Heart right ventricle (tissue), 16 donors: ENCODE results near the gene ZFHX3. TPM values are rescaled to one million over a fixed set of nuclear protein-coding genes. Genes with fewer than 3 reads are reported as not detected.
"Not testable (repeated sequence)": the region's sequence is repeated elsewhere in the genome, so short reads cannot be mapped to it uniquely, and the experiment has no call there.

Experiments
- ATAC-seq, 8 donors: fragments of 200-7000 bp; cut with Tn5 transposase; one replicate each; pipeline ENCODE4 v1.9.1; 2020; ENCODE audit warnings: mild to moderate bottlenecking in 8 of 8, moderate library complexity in 8 of 8, moderate number of reproducible peaks in 1 of 8
- DNase-seq, 2 donors: peaks; one replicate each; pipeline ENCODE4 v3.0.0-alpha.2; 2020
- H3K27ac ChIP-seq, 10 donors: fragments of 200-600 bp; sonication (generic) in 2 of 10; one replicate each; pipeline versions ENCODE4 v1.5.0 to v1.8.0; 2020 to 2022; ENCODE audit warnings: mild to moderate bottlenecking in 3 of 10
- H3K27me3 ChIP-seq, 7 donors: fragments of 200-600 bp; one replicate each; pipeline ENCODE4 v1.8.0; 2021 to 2022; ENCODE audit warnings: mild to moderate bottlenecking in 2 of 7
- H3K36me3 ChIP-seq, 9 donors: fragments of 200-600 bp; sonication (generic) in 1 of 9; one replicate each; pipeline versions ENCODE4 v1.5.0 to v1.8.0; 2020 to 2022; ENCODE audit warnings: mild to moderate bottlenecking in 2 of 9
- H3K4me1 ChIP-seq, 9 donors: fragments of 200-600 bp; sonication (generic) in 1 of 9; one replicate each; pipeline versions ENCODE4 v1.5.0 to v1.8.0; 2020 to 2022; ENCODE audit warnings: mild to moderate bottlenecking in 4 of 9
- H3K4me3 ChIP-seq, 10 donors: fragments of 200-600 bp; sonication (generic) in 2 of 10; one replicate each; pipeline versions ENCODE4 v1.5.0 to v1.8.0; 2020 to 2022; ENCODE audit warnings: mild to moderate bottlenecking in 7 of 10, moderate library complexity in 2 of 10
- H3K9me3 ChIP-seq, 11 donors: fragments of 200-600 bp in 10 of 11; sonication (generic) in 2 of 11; one replicate each; pipeline versions ENCODE4 v1.5.0 to v1.8.0; 2013 to 2022; ENCODE audit warnings: mild to moderate bottlenecking in 2 of 11, control low read depth in 1 of 11, moderate library complexity in 1 of 11
- CTCF ChIP-seq, 9 donors: fragments of 200-600 bp; sonication (generic) in 2 of 9; IDR thresholded peaks; one replicate each; pipeline versions ENCODE4 v1.5.0 to v1.8.0; 2021 to 2022; ENCODE audit warnings: antibody characterized with exemption in 9 of 9, mild to moderate bottlenecking in 5 of 9, moderate library complexity in 1 of 9
- WGBS, 2 donors: extraction: QIAGEN DNeasy Blood & Tissue Kit; methylation state at CpG; one replicate each; pipeline ENCODE4 v1.1.7; 2013; ENCODE audit warnings: inconsistent platforms in 1 of 2; 5-methylcytosine and 5-hydroxymethylcytosine counted together
- intact Hi-C, 10 donors: fragments of 100-400 bp; cut with DNase I; formaldehyde crosslinking; loops; one replicate each; pipeline versions ENCODE4 v1.11.1 to v1.14.2; 2022
- polyA plus RNA-seq, 2 donors: library from polyadenylated mRNA; stranded (reverse); fragments of 200-250 nt; gene quantifications; one replicate each; pipeline ENCODE4 v1.2.3, GENCODE V29; 2013
- total RNA-seq, 10 donors: library from RNA; stranded (reverse); fragmentation: NEBNext Ultra II Directional in 3 of 10; extraction: Animal tissue kit (Norgen Biotek cat#: 25700) in 3 of 10; gene quantifications; one replicate each; pipeline versions ENCODE4 v1.2.1 to v1.2.4, GENCODE V29; 2021 to 2023
- donor health status: Arrhythmogenic right ventricular cardiomyopathy.
- donor health status: ischemic (EF 13 %, LVEDD 7.1; RV severe dilation, severe dysfunction).
- donor health status: healthy with polysubstance abuse.
- donor health status: DM: no; HTN: yes; CAD: no.
- donor health status: DM: no; HTN: no; CAD: no.
- donor health status: ischemic (EF 25% LVEDD 6.9; RV normal size, moderate dysfunction).
- donor health status: ischemic (EF 25% LVEDD 5.7; RV mildly dilated, moderate dysfunction).
- donor health status: healthy.
- donor health status: DM: yes; HTN: yes; CAD: no.
- donor health status: Ischemic cardiomyopathy.
- donor health status: ischemic (EF 35%, LVEDD 5.7; RV mildly dilated, moderate dysfunction).
- donor health status: nonischemic (EF 11% LVEDD 7.7; RV severe dilation, severe dysfunction).
- donor health status: DM: yes; HTN: yes; CAD: no.
- donor health status: PGD.
- donor health status: ischemic (EF 29% LVEDD 5.4; RV normal size, mild dysfunction).
- donor health status: nonischemic (EF 23%, LVEDD 6.1; RV moderate dilation, normal function).

The ZFHX3 gene
- total and polyA plus RNA-seq, 12 donors = 1.6 to 15.2 (median 10.4) TPM

- no peak overlapping the region for H3K27ac ChIP-seq
- no peaks in the 10 kb centered on the region for H3K36me3 ChIP-seq
- H3K9me3 ChIP-seq = peaks cover 0 to 3% (median 0%) of the 10 kb centered on the region in 11 donors
- WGBS, 2 donors = 94 to 95% methylated on average over 8 of the region's 8 CpGs
- ATAC-seq = no peak
- DNase-seq = no peak
- no peak for TF ChIP-seq CTCF (IDR thresholded peaks at IDR 0.05)
- no peak overlapping the region for H3K4me3 ChIP-seq
- intact Hi-C loops = no loop called here
- H3K4me1 ChIP-seq = peaks cover 0 to 28% (median 14%) of the 10 kb centered on the region in 9 donors
- no peaks in the 10 kb centered on the region for H3K27me3 ChIP-seq
Observed at GRCh38 chr16:73091174-73091573, 43.2 kb upstream of the ZFHX3 start.

- 89 to 93% methylated on average over 3 of the region's 3 CpGs for WGBS, 2 donors
- intact Hi-C loops = loop anchor here in 1 of 10 donors (10.0 kb wide), 1 partner anchor 65 kb away; no protein-coding TSS in a partner anchor
- DNase-seq (no peak), ATAC-seq (no peak)
- H3K27me3 ChIP-seq = no peaks in the 10 kb centered on the region
- H3K36me3 ChIP-seq = no peaks in the 10 kb centered on the region
- H3K4me1 ChIP-seq = peaks cover 0 to 19% (median 10%) of the 10 kb centered on the region in 9 donors
- peaks cover 0 to 10% (median 0%) of the 10 kb centered on the region in 11 donors for H3K9me3 ChIP-seq
- TF ChIP-seq CTCF (IDR thresholded peaks at IDR 0.05) = no peak
- H3K27ac ChIP-seq = no peak overlapping the region
- H3K4me3 ChIP-seq = no peak overlapping the region
Observed at GRCh38 chr16:73089420-73089819, 41.5 kb upstream of the ZFHX3 start.

GRCh38 chr16:73086108-73086507 lies 38.2 kb upstream of the ZFHX3 start:
- intact Hi-C loops = loop anchor here in 1 of 10 donors (10.0 kb wide), 1 partner anchor 61 kb away; no protein-coding TSS in a partner anchor
- Histone ChIP-seq H3K27ac (no peak overlapping the region), H3K36me3 (no peaks in the 10 kb centered on the region), H3K4me3 (no peak overlapping the region), H3K9me3 (peaks cover 0 to 10% (median 0%) of the 10 kb centered on the region in 11 donors), H3K27me3 (no peaks in the 10 kb centered on the region), H3K4me1 (peaks cover 0 to 16% (median 0%) of the 10 kb centered on the region in 9 donors)
- DNase-seq (no peak), ATAC-seq (peak in 4 of 8 donors; percentile 27 to 46 (median 40))
- WGBS, 2 donors = 80 to 88% methylated on average over 4 of the region's 4 CpGs
- no peak for TF ChIP-seq CTCF (IDR thresholded peaks at IDR 0.05)

DNA sequence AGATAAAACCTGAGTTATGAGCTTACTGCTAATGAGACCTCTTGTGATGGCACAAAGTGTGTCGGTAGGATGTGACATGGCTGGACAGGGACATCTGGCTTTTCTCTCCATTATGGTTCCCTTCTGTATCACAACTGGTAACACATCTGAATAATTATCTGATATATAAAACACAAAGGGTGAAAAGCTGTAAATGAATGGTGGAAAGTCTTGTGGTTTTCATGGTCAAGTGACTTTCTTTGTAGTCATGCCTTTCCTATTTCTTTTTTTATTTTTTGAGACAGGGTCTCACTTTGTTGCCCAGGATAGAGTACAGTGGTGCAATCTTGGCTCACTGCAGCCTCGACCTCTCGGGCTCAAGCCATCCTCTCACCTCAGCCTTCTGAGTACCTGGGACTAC lies 35.3 kb upstream of the ZFHX3 start:
- no peak overlapping the region for H3K4me3 ChIP-seq
- ATAC-seq (no peak), DNase-seq (no peak)
- intact Hi-C loops = loop anchor here in 1 of 10 donors (10.0 kb wide), 1 partner anchor 58 kb away; no protein-coding TSS in a partner anchor
- H3K4me1 ChIP-seq = peaks cover 0 to 16% (median 0%) of the 10 kb centered on the region in 9 donors
- no peak overlapping the region for H3K27ac ChIP-seq
- peaks cover 0 to 10% (median 0%) of the 10 kb centered on the region in 11 donors for H3K9me3 ChIP-seq
- no peak for TF ChIP-seq CTCF (IDR thresholded peaks at IDR 0.05)
- H3K36me3 ChIP-seq = no peaks in the 10 kb centered on the region
- WGBS, 2 donors = 86 to 87% methylated on average over 3 of the region's 3 CpGs
- no peaks in the 10 kb centered on the region for H3K27me3 ChIP-seq

DNA sequence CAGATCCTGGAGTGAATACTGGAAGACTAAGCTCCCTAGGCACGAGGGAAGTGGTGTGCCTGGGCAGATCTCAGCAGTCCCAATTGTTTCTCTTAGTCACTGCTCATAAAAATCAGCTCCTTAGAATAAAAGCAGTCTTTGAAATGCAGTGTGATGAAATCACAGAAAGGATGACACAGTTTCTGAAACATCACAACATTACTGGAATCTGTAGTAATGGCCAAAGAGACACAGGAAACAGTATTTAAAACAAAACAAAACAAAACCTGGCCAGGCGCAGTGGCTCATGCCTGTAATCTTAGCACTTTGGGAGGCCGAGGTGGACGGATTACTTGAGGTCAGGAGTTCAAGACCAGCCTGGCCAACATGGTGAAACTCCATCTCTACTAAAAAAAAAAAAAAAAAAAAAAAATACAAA lies 34.7 kb upstream of the ZFHX3 start:
- peak in 1 of 8 donors; percentile 89 for ATAC-seq
- intact Hi-C loops = loop anchor here in 1 of 10 donors (10.0 kb wide), 1 partner anchor 58 kb away; no protein-coding TSS in a partner anchor
- Histone ChIP-seq H3K27ac (peak overlapping the region in 1 of 10 donors; percentile 61), H3K9me3 (peaks cover 0 to 10% (median 0%) of the 10 kb centered on the region in 11 donors), H3K4me1 (peaks cover 0 to 16% (median 0%) of the 10 kb centered on the region in 9 donors)
- not testable (repeated sequence) for H3K27me3 ChIP-seq, H3K36me3 ChIP-seq, H3K4me3 ChIP-seq, DNase-seq
- WGBS, 2 donors = 59 to 63% methylated on average over 4 of the region's 4 CpGs
